GM06990 (cell line): ENCODE measurements around the gene TRIB2.

Source experiments
- DNase-seq: peaks from one replicate; pipeline ENCODE4 v3.0.0-alpha.2; 2011; ENCODE audit not compliant: insufficient read length; ENCODE audit errors: extremely low read depth
- H3K27me3 ChIP-seq: replicated peaks from 2 replicates; pipeline ENCODE4 v1.6.0; 2011; ENCODE audit warnings: low read length; ENCODE audit not compliant: control insufficient read depth, insufficient read depth
- H3K36me3 ChIP-seq: 2 replicates; pipeline ENCODE4 v1.5.1; 2011; ENCODE audit warnings: low read length; ENCODE audit not compliant: control insufficient read depth, insufficient read depth
- H3K4me3 ChIP-seq: replicated peaks from 2 replicates; pipeline ENCODE4 v1.5.1; 2011; ENCODE audit warnings: low read depth, mild to moderate bottlenecking, control low read depth, low read length
- TF ChIP-seq, protein P1 (sequence below): IDR thresholded peaks from 2 replicates; pipeline ENCODE4 v1.5.1; 2011; ENCODE audit warnings: low read length, control low read depth, mild to moderate bottlenecking, inconsistent platforms; ENCODE audit not compliant: insufficient read depth, poor library complexity, severe bottlenecking

Gene TRIB2

DNA sequence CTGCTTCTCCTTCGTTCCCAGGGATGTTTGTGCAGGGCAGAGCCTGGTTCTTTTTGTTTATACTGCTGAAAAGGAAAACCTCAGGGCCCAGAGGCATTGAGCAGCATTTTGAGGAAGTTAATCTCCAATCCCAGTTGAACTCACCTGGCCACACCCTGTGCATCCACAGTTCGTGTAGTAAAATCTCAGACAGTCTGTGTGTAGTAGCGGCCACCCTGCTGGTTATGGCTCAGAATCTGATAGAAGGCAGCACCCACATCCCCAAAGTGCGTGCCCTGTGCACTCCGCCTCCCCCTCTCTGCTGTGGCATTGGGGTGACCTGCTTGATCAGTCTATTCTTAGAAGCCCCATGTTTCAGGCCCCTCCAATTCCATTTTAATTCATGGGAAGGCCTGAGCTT lies 10.9 kb downstream of the TRIB2 start:
- TF ChIP-seq, protein P1, sequence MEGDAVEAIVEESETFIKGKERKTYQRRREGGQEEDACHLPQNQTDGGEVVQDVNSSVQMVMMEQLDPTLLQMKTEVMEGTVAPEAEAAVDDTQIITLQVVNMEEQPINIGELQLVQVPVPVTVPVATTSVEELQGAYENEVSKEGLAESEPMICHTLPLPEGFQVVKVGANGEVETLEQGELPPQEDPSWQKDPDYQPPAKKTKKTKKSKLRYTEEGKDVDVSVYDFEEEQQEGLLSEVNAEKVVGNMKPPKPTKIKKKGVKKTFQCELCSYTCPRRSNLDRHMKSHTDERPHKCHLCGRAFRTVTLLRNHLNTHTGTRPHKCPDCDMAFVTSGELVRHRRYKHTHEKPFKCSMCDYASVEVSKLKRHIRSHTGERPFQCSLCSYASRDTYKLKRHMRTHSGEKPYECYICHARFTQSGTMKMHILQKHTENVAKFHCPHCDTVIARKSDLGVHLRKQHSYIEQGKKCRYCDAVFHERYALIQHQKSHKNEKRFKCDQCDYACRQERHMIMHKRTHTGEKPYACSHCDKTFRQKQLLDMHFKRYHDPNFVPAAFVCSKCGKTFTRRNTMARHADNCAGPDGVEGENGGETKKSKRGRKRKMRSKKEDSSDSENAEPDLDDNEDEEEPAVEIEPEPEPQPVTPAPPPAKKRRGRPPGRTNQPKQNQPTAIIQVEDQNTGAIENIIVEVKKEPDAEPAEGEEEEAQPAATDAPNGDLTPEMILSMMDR = no peak
- Histone ChIP-seq H3K27me3 (no peaks in the 10 kb centered on the region), H3K4me3 (no peak overlapping the region), H3K36me3 (no peaks in the 10 kb centered on the region)
- DNase-seq = no peak

DNA sequence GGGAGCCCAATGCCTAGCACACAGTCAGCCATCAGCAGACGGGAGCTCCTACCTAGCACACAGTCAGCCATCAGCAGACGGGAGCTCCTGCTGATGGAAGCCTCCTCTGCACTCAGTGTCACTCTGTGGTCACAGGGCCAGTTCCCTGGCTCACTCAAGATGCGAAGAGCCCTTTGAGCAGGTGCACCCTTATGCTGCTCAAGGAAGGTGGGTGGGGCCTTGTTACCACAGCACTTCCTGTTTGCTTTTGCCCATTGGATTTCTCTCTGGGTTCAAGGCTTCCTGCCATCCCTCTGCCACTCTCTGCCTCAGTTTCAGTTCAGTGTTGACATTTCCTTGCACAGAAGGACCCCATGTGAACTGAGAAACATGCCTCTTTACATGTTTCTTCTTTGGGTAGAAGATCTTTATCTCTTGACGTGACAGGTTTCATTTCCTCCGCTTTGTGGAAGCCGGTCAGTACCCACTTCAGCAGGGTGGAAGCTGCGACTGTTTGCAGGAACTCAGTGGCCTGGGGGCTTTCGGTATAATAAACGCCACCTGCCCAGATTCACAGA lies 11.6 kb downstream of the TRIB2 start:
- Histone ChIP-seq H3K4me3 (no peak overlapping the region), H3K36me3 (no peaks in the 10 kb centered on the region), H3K27me3 (no peaks in the 10 kb centered on the region)
- TF ChIP-seq, protein P1 = no peak
- peak; percentile 76 for DNase-seq

DNA sequence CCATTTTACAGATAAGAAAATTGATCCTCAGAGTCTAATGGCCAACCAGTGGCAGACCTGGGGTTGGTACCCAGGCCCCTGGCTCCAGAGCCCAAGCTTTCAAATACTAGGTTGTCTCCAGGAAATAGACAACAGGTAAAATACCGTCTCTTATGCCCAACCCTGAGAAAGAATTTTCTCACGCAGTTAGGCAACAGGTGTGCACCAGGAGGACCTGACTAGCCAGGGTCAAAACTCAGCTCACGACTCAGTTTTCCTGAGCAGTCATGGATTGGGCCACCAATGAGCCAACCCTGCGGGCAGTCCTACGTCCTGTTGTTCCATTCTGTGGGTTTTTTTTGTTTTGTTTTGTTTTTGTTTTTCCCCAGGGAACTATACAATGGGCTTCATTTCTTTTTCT lies 13.5 kb downstream of the TRIB2 start:
- Histone ChIP-seq H3K27me3 (no peaks in the 10 kb centered on the region), H3K36me3 (no peaks in the 10 kb centered on the region), H3K4me3 (no peak overlapping the region)
- DNase-seq = no peak
- TF ChIP-seq, protein P1 = no peak

DNA sequence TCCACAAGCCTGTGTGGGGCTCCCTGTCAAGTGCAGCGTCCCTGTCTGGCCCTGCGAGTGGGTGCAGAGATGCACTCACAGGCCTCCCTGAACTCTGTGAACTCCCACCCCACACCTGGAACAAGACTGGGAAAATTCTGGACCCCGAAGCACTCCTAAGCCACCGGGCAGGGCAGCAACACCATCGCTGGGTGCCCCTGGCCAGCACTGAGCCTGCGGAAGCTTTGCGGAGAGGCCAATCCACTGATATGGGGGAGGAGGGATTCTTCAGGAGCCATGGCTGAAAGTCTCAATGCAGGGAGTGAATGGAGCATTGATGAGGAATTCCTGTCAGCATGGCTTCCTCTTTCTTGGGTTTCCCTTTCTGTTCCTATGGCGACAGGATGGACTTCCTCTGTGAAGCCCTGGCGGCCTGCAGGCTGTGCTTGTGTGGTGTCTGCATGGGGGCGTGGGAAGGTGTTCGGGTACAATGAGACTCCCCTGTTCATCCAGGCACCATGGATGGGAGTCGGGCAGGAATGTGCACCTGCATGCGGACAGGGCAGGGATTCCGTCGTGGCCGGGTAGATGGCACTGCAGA lies 15.1 kb downstream of the TRIB2 start:
- Histone ChIP-seq H3K4me3 (no peak overlapping the region), H3K36me3 (no peaks in the 10 kb centered on the region), H3K27me3 (no peaks in the 10 kb centered on the region)
- TF ChIP-seq, protein P1 = no peak
- no peak for DNase-seq

DNA sequence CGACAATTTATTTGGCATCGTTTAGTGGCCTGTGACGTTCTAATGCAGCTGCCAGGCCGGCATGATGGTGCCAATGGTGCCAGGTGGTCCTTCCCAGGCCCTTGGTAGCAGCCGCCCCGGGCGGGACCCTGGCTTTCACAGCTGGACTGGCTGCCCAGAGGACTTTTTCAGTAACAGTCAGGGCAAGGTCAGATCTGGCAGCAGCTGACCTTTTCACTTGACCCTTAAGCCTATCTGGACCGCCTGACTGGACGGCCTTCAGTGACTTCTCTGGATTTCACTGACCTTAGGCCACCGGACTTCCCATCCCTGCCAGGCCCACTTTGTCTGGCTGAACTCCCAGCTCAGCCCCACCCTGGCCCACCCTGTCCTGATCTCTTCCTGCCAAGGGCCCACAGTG lies 15.9 kb downstream of the TRIB2 start:
- TF ChIP-seq, protein P1 = no peak
- Histone ChIP-seq H3K27me3 (no peaks in the 10 kb centered on the region), H3K4me3 (no peak overlapping the region), H3K36me3 (no peaks in the 10 kb centered on the region)
- no peak for DNase-seq

DNA sequence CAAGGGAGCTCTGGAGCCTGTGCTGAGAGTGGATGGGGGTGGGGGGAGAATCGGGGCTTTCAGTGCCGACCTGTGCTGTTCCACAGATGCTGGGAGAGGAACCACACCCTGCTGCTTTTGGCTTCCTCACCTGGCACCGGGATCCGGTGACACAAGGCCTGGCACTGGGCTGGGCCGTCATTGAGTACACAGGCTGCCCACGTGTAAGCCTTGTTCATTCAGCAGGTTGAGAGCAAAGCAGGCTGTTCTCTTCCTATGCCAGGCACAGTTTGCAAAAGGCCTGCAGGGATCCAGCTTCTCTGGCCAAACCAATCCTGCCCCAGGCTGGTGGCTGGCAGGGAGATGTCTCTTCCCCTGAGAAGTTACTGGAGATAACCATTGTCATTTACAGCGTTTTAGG lies 17.1 kb downstream of the TRIB2 start:
- Histone ChIP-seq H3K4me3 (no peak overlapping the region), H3K36me3 (no peaks in the 10 kb centered on the region), H3K27me3 (no peaks in the 10 kb centered on the region)
- DNase-seq = no peak
- TF ChIP-seq, protein P1 = no peak
